ENCODE results near the gene LPP. TPM values are rescaled to one million over a fixed set of nuclear protein-coding genes. Genes with fewer than 3 reads are reported as not detected.
A peak's percentile ranks its signal among the peaks of the same experiment; 100 is the strongest.

Gene LPP
- total RNA-seq, 2 donors from 2014 or later = 46.6 to 92.4 TPM

GRCh38 chr3:188761439-188761838 lies 607.5 kb downstream of the LPP start:
- H3K27ac Mint-ChIP-seq = no peak overlapping the region
- H3K4me1 Mint-ChIP-seq = no peaks in the 10 kb centered on the region
- peaks cover 14% of the 10 kb centered on the region for H3K36me3 Mint-ChIP-seq (ENCODE audit: low read depth)
- no peaks in the 10 kb centered on the region for H3K27me3 Mint-ChIP-seq
- no peak overlapping the region for H3K4me3 Mint-ChIP-seq
- H3K9me3 Mint-ChIP-seq = no peaks in the 10 kb centered on the region
- no peak for ATAC-seq (replicated peaks)

DNA sequence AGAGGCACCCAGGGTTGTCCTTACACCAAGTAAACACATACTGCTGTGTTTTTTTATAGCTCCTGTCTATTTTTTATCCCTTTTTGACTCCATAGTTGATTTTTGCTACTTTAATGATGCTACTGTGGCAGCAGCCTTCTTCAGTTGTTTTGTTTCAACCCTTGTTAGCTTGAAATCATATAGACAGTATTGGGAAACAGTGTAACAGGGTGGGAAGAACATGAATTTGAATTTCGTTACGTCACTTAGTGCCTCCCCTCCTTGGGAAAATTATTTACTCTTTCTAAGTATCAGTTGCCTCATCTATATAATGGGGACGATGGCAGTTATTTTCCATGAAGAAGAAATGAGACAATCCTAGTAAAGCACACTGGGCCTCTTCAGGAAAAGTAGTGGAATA lies 608.0 kb downstream of the LPP start:
- no peak for ATAC-seq (replicated peaks)

DNA sequence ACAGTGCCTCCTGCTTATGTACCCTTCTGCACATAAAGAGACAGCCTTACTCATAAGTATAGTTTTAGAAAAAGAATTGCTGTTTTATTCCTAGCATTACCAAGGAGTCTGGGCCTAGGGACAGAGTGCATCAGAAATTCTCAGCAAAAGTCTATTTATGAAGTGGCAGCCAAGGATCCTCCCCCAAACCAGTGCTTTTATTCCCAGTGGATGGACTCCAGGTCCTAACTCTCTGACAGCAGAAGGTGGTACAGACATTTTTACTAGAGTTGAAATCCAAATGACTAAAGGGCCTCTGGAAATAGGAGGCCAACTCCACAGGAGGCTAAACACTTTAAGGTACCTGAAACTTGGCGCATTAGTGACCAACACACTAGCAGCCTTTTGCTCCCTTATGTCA lies 610.7 kb downstream of the LPP start:
- Mint-ChIP-seq H3K27ac (no peak overlapping the region), H3K9me3 (no peaks in the 10 kb centered on the region), H3K4me1 (no peaks in the 10 kb centered on the region), H3K4me3 (no peak overlapping the region), H3K27me3 (no peaks in the 10 kb centered on the region), H3K36me3 (ENCODE audit: low read depth) (peaks cover 14% of the 10 kb centered on the region)
- ATAC-seq (replicated peaks) = no peak

More for the DNA sequence above, 608.0 kb downstream of the LPP start:
- H3K27ac Mint-ChIP-seq = no peak overlapping the region
- no peak overlapping the region for H3K4me3 Mint-ChIP-seq
- H3K36me3 Mint-ChIP-seq (ENCODE audit: low read depth) = peaks cover 14% of the 10 kb centered on the region
- no peaks in the 10 kb centered on the region for H3K9me3 Mint-ChIP-seq
- H3K4me1 Mint-ChIP-seq = no peaks in the 10 kb centered on the region
- H3K27me3 Mint-ChIP-seq = no peaks in the 10 kb centered on the region

DNA sequence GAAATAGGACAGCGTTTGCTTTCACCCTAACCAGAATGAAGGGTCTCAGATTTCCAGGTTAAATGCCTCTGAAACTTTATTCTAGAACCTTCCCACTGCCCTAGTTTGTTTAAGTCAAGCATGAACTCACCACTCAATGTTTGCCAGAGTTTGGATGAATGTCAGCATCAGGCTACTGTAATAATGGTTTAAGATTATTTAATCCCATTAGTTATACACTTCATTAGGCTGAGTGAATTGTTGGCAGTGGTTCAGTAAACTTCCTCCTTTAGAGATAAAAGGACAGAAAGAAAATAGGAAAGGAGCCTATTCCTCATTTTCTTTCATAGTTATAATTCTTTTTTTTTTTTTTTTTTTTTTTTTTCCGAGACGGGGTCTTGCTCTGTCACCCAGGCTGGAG lies 615.9 kb downstream of the LPP start:
- no peak for ATAC-seq (replicated peaks)
- no peaks in the 10 kb centered on the region for H3K27me3 Mint-ChIP-seq
- H3K4me1 Mint-ChIP-seq = peaks cover 4% of the 10 kb centered on the region
- no peak overlapping the region for H3K27ac Mint-ChIP-seq
- H3K36me3 Mint-ChIP-seq (ENCODE audit: low read depth) = no peaks in the 10 kb centered on the region
- no peaks in the 10 kb centered on the region for H3K9me3 Mint-ChIP-seq
- H3K4me3 Mint-ChIP-seq = no peak overlapping the region

DNA sequence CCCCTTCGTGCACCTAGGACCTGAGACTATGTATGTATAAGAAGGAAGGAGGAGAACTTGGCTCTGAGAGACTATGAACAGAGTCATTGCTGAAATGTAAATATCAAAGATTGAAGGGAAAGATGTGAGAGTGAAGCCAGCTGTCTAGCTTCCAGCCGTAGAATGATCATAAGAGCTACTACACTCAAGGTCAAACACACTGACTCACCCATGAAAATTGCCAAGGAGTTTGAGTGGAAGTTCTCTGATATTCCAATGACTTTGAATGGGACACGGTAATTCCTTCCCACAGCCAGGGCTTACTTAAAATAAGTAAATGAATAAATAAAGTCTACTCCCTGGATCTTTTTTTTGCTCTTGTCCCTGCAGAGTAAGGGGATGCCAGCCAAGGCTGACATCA lies 618.9 kb downstream of the LPP start:
- Mint-ChIP-seq H3K27ac (no peak overlapping the region), H3K4me1 (peaks cover 4% of the 10 kb centered on the region), H3K36me3 (ENCODE audit: low read depth) (no peaks in the 10 kb centered on the region), H3K27me3 (no peaks in the 10 kb centered on the region), H3K9me3 (no peaks in the 10 kb centered on the region), H3K4me3 (no peak overlapping the region)
- ATAC-seq (replicated peaks) = no peak

DNA sequence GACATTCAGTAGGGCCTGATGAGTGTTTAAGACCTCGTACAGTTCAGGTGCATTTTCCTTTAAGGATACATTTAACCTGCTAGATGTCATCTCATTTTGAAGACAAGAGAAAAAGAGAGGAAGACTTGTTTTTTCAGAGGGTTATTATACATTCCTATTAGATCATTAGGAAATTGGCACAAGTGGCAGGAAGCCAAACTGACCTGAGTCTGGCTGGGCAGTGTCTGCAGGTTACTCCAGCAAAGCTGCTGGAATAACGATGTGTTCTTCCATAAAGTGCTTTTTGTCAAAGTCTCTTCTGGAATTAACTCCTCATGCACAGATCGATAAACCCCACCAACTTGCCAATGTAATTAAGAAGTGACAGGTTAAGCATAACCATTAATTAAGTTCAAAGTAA lies 621.5 kb downstream of the LPP start:
- ATAC-seq (replicated peaks) = no peak
- Mint-ChIP-seq H3K4me3 (no peak overlapping the region), H3K4me1 (peaks cover 4% of the 10 kb centered on the region), H3K27me3 (no peaks in the 10 kb centered on the region), H3K27ac (no peak overlapping the region), H3K36me3 (ENCODE audit: low read depth) (no peaks in the 10 kb centered on the region), H3K9me3 (no peaks in the 10 kb centered on the region)

DNA sequence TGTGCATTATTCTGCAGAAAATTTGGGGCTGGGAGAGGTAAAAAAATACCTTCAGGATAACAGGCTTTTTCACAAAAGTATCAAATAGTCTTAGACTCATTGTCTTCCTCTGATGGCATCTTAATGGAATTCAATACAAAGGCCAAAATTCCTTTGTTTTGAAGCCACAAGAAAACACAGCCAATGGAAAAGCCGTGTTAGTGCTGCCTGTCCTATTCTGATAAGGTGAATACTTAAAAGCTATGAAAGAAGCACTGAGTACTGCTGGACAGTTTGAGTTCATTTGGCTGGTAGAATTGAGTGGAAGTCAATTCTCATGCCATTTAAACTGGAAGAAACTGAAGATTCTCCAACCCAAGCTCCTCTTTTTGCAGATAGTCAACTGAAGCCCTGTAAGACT lies 622.5 kb downstream of the LPP start:
- Mint-ChIP-seq H3K27ac (no peak overlapping the region), H3K4me1 (peaks cover 4% of the 10 kb centered on the region), H3K9me3 (no peaks in the 10 kb centered on the region), H3K4me3 (no peak overlapping the region), H3K36me3 (ENCODE audit: low read depth) (no peaks in the 10 kb centered on the region), H3K27me3 (no peaks in the 10 kb centered on the region)
- ATAC-seq (replicated peaks) = no peak

- Mint-ChIP-seq H3K27ac (no peak overlapping the region), H3K4me1 (peaks cover 4% of the 10 kb centered on the region), H3K27me3 (no peaks in the 10 kb centered on the region), H3K36me3 (ENCODE audit: low read depth) (no peaks in the 10 kb centered on the region), H3K4me3 (no peak overlapping the region), H3K9me3 (no peaks in the 10 kb centered on the region)
- ATAC-seq (replicated peaks) = no peak
These were observed 624.3 kb downstream of the LPP start for GRCh38 chr3:188778091-188778852.

DNA sequence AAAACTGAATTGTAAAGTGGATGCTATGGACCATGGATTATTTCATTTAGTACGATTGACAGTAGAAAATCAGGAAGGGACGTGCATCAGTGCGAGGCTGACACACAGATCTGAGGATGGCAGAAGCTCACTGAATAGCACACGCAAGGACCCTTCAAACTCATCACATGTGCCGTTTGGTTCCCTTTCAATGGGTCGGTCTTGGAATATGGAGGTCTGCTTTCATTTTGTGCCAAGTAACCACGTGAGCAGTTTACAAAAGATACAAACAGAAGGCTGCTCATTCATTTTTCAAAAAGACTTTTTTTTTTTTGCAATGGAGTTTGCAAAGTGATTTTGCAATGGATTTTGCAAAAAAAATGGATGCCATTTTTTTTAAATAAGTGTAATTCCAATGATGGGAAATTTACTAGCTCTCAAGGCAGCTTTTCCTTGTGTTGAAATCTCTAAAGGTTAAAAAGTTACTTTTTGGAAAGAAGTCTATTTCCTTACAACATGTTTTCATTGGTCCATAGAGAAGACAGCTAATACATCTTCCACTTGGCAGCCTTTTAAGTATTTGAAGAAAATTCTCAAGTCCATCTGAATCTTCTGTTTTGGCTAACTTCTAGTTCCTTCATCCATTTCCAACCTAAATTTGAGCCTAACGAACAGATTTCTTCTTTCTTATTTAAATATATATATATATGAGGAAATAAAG lies 625.5 kb downstream of the LPP start:
- Mint-ChIP-seq H3K4me1 (peaks cover under 1% of the 10 kb centered on the region), H3K36me3 (ENCODE audit: low read depth) (no peaks in the 10 kb centered on the region), H3K4me3 (no peak overlapping the region), H3K27me3 (no peaks in the 10 kb centered on the region), H3K27ac (no peak overlapping the region), H3K9me3 (no peaks in the 10 kb centered on the region)
- ATAC-seq (replicated peaks) = no peak

GRCh38 chr3:188780193-188781147 lies 626.5 kb downstream of the LPP start:
- no peaks in the 10 kb centered on the region for H3K9me3 Mint-ChIP-seq
- H3K27ac Mint-ChIP-seq = no peak overlapping the region
- no peaks in the 10 kb centered on the region for H3K36me3 Mint-ChIP-seq (ENCODE audit: low read depth)
- H3K4me3 Mint-ChIP-seq = no peak overlapping the region
- ATAC-seq (replicated peaks) = no peak
- no peaks in the 10 kb centered on the region for H3K27me3 Mint-ChIP-seq
- H3K4me1 Mint-ChIP-seq = no peaks in the 10 kb centered on the region

DNA sequence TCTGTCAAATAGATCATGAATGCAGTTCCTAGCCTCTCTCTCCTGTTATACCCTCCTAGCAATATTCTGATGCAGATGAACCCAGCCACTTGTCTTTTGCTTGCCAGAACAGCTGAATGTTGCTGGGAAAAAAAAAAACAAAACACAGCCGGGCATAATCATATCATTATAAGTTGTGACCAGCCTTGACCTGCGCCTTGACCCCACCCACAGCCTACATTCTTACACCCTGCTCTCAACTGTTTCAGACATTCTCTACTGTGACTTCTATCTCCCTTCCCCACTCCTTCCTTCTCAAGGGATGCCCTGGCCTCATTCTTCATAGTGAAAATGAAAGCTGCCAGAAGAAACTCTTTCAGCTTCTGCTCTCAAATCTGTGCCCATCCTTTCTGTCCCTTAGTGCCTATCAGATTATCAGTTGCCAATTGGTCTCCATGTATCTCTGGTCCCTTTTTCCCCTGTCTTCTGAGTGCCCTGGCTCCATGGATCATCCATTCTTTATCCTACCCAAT lies 628.7 kb downstream of the LPP start:
- no peak for ATAC-seq (replicated peaks)
- Mint-ChIP-seq H3K4me1 (peaks cover 4% of the 10 kb centered on the region), H3K27ac (no peak overlapping the region), H3K36me3 (ENCODE audit: low read depth) (no peaks in the 10 kb centered on the region), H3K27me3 (no peaks in the 10 kb centered on the region), H3K9me3 (no peaks in the 10 kb centered on the region), H3K4me3 (no peak overlapping the region)

GRCh38 chr3:188786424-188786823 lies 632.5 kb downstream of the LPP start:
- no peaks in the 10 kb centered on the region for H3K27me3 Mint-ChIP-seq
- no peaks in the 10 kb centered on the region for H3K9me3 Mint-ChIP-seq
- ATAC-seq (replicated peaks) = no peak
- H3K4me3 Mint-ChIP-seq = no peak overlapping the region
- no peak overlapping the region for H3K27ac Mint-ChIP-seq
- no peaks in the 10 kb centered on the region for H3K36me3 Mint-ChIP-seq (ENCODE audit: low read depth)
- H3K4me1 Mint-ChIP-seq = peaks cover 4% of the 10 kb centered on the region

DNA sequence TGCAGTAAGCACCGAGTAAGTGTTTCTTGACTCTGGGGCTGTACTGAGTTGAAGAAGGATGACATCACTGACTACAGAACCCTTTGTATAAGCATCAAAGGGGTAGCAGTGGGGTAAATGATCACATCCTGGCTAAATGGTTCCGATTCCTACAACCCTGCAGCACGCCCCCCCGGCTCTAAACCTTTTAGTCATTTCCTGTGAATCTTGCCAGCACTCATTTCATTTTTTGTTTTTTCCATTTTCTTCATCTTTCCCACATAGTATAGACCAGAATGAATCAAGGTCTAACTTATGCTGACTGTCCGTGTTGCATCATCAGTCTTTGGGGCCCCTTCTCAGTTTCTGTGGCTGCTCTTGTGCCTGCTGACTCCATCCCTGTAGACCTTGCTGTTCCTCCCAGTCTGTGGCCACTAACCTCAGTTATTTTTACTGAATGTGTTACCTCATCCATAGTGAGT lies 634.7 kb downstream of the LPP start:
- Mint-ChIP-seq H3K4me1 (peaks cover 4% of the 10 kb centered on the region), H3K27me3 (no peaks in the 10 kb centered on the region), H3K27ac (no peak overlapping the region), H3K36me3 (ENCODE audit: low read depth) (no peaks in the 10 kb centered on the region), H3K4me3 (no peak overlapping the region), H3K9me3 (no peaks in the 10 kb centered on the region)
- peak; percentile 95 for ATAC-seq (replicated peaks)

- no peaks in the 10 kb centered on the region for H3K9me3 Mint-ChIP-seq
- H3K4me3 Mint-ChIP-seq = no peak overlapping the region
- H3K27ac Mint-ChIP-seq = no peak overlapping the region
- H3K27me3 Mint-ChIP-seq = no peaks in the 10 kb centered on the region
- ATAC-seq (replicated peaks) = peak; percentile 14
- H3K4me1 Mint-ChIP-seq = peaks cover 4% of the 10 kb centered on the region
- no peaks in the 10 kb centered on the region for H3K36me3 Mint-ChIP-seq (ENCODE audit: low read depth)
These were observed 635.3 kb downstream of the LPP start for GRCh38 chr3:188789251-188789650.

Measured in activated T-helper 17 cell treated with anti-CD3 and anti-CD28 coated beads, Interleukin-2, amount 50 U/mL, for 72 hours (primary cell).